Liver (tissue), 9 donors: ENCODE results near the gene METAP2. TPM values are rescaled to one million over a fixed set of nuclear protein-coding genes. Genes with fewer than 3 reads are reported as not detected.

Experiments
- DNase-seq: peaks from one replicate; pipeline ENCODE4 v3.0.0-alpha.2; 2017; ENCODE audit warnings: low spot score
- H3K27ac ChIP-seq, 2 donors: one replicate each; pipeline ENCODE4 v1.7.0; 2013; ENCODE audit warnings: inconsistent platforms in 2 of 2, low read length in 2 of 2, control low read depth in 1 of 2, low read depth in 1 of 2, mild to moderate bottlenecking in 1 of 2
- H3K27me3 ChIP-seq, 4 donors: one replicate each; pipeline versions ENCODE4 v1.6.1 to v1.7.0; 2013; ENCODE audit warnings: low read length in 3 of 4, inconsistent platforms in 1 of 4, mild to moderate bottlenecking in 1 of 4, moderate library complexity in 1 of 4; ENCODE audit not compliant: control insufficient read depth in 4 of 4, insufficient read depth in 4 of 4
- H3K36me3 ChIP-seq, 4 donors: one replicate each; pipeline versions ENCODE4 v1.6.1 to v1.7.0; 2013; ENCODE audit warnings: low read length in 3 of 4, mild to moderate bottlenecking in 3 of 4, low read depth in 1 of 4, moderate library complexity in 1 of 4; ENCODE audit not compliant: control insufficient read depth in 4 of 4, insufficient read depth in 3 of 4
- H3K4me1 ChIP-seq, 4 donors: one replicate each; pipeline versions ENCODE4 v1.6.1 to v1.7.0; 2013; ENCODE audit warnings: low read length in 3 of 4, mild to moderate bottlenecking in 3 of 4, moderate library complexity in 1 of 4; ENCODE audit not compliant: control insufficient read depth in 4 of 4, insufficient read depth in 4 of 4
- H3K4me3 ChIP-seq, 3 donors: one replicate each; pipeline versions ENCODE4 v1.6.1 to v1.7.0; 2013; ENCODE audit warnings: low read length in 3 of 3, control low read depth in 1 of 3, low read depth in 1 of 3, mild to moderate bottlenecking in 1 of 3
- H3K9ac ChIP-seq, 2 donors: one replicate each; pipeline ENCODE4 v1.7.0; 2013; ENCODE audit warnings: low read length in 2 of 2, mild to moderate bottlenecking in 2 of 2, moderate library complexity in 2 of 2, control low read depth in 1 of 2, low read depth in 1 of 2
- H3K9me3 ChIP-seq, 4 donors: one replicate each; pipeline versions ENCODE4 v1.6.1 to v1.7.0; 2013; ENCODE audit warnings: low read length in 3 of 4; ENCODE audit not compliant: control insufficient read depth in 4 of 4
- ATF3 ChIP-seq: IDR thresholded peaks from 2 replicates; pipeline ENCODE4 v1.6.1; 2016; ENCODE audit warnings: antibody characterized with exemption
- CTCF ChIP-seq: fragments of 150-350 bp; IDR thresholded peaks from 2 replicates; pipeline ENCODE4 v1.5.1; 2017; ENCODE audit warnings: improper control_type of control experiment, low read depth, low read length; ENCODE audit not compliant: missing input control
- EGR1 ChIP-seq, 2 donors: IDR thresholded peaks; 2 replicates each; pipeline ENCODE4 v1.6.1; 2016 to 2018; ENCODE audit warnings: antibody characterized with exemption in 2 of 2, low read depth in 2 of 2
- FOXA1 ChIP-seq: IDR thresholded peaks from 2 replicates; pipeline ENCODE4 v1.6.1; 2016; ENCODE audit warnings: antibody characterized with exemption
- FOXA2 ChIP-seq: IDR thresholded peaks from 2 replicates; pipeline ENCODE4 v1.6.1; 2016; ENCODE audit warnings: antibody characterized with exemption
- GABPA ChIP-seq, 2 donors: IDR thresholded peaks in 1 of 2; conservative IDR thresholded peaks in 1 of 2; 2 replicates each; pipeline ENCODE4 v1.6.1; 2016; ENCODE audit warnings: antibody characterized with exemption in 2 of 2, mild to moderate bottlenecking in 1 of 2, moderate library complexity in 1 of 2
- HNF4A ChIP-seq, 2 donors: conservative IDR thresholded peaks; 2 replicates each; pipeline ENCODE4 v1.6.1; 2016; ENCODE audit warnings: antibody characterized with exemption in 2 of 2, mild to moderate bottlenecking in 2 of 2
- JUND ChIP-seq, 2 donors: IDR thresholded peaks; 2 replicates each; pipeline ENCODE4 v1.6.1; 2016; ENCODE audit warnings: antibody characterized with exemption in 2 of 2
- MAX ChIP-seq: IDR thresholded peaks from 2 replicates; pipeline ENCODE4 v1.6.1; 2016; ENCODE audit warnings: antibody characterized with exemption
- RAD21 ChIP-seq, 2 donors: IDR thresholded peaks; 2 replicates each; pipeline ENCODE4 v1.6.1; 2016; ENCODE audit warnings: antibody characterized with exemption in 2 of 2, mild to moderate bottlenecking in 2 of 2
- REST ChIP-seq: IDR thresholded peaks from 2 replicates; pipeline ENCODE4 v1.6.1; 2016; ENCODE audit warnings: antibody characterized with exemption, mild to moderate bottlenecking
- RXRA ChIP-seq, 2 donors: IDR thresholded peaks; 2 replicates each; pipeline ENCODE4 v1.6.1; 2017 to 2018; ENCODE audit warnings: antibody characterized with exemption in 2 of 2, mild to moderate bottlenecking in 1 of 2
- SP1 ChIP-seq: IDR thresholded peaks from 2 replicates; pipeline ENCODE4 v1.6.1; 2018; ENCODE audit warnings: antibody characterized with exemption, mild to moderate bottlenecking
- TAF1 ChIP-seq: conservative IDR thresholded peaks from 2 replicates; pipeline ENCODE4 v1.6.1; 2016; ENCODE audit warnings: antibody characterized with exemption, mild to moderate bottlenecking
- YY1 ChIP-seq: IDR thresholded peaks from 2 replicates; pipeline ENCODE4 v1.6.1; 2016; ENCODE audit warnings: antibody characterized with exemption, mild to moderate bottlenecking
- ZBTB33 ChIP-seq: IDR thresholded peaks from 2 replicates; pipeline ENCODE4 v1.6.1; 2016; ENCODE audit warnings: antibody characterized with exemption
- polyA plus RNA-seq, 2 donors: library from polyadenylated mRNA; stranded (reverse) in 1 of 2; unstranded in 1 of 2; fragments of 200-250 nt in 1 of 2; fragments of >200 nt in 1 of 2; fragmentation: Nextera tagmentation in 1 of 2; extraction: Ambion mirVana in 1 of 2; gene quantifications; one replicate each; pipeline versions ENCODE4 v1.2.1 to v1.2.3, GENCODE V29; 2013 to 2015
- total RNA-seq, 2 donors: library from RNA; depleted of rRNA; stranded (reverse); fragments of >200 nt; gene quantifications; one replicate each; pipeline ENCODE4 v1.2.3, GENCODE V29; 2014
- donor health status: healthy.
- donor health status: healthy.
- donor health status: healthy.
- donor health status: healthy.
- donor health status: healthy.

METAP2 gene
- total and polyA plus RNA-seq, 4 donors: 31.2 to 45.7 (median 35.7) TPM

GRCh38 chr12:95515197-95515596 is 41.2 kb downstream of the METAP2 start (continued):
- TF ChIP-seq REST: no peak
- TF ChIP-seq YY1: no peak
- no peak for TF ChIP-seq FOXA2

GRCh38 chr12:95516757-95517156 is 42.8 kb downstream of the METAP2 start:
- Histone ChIP-seq H3K9me3 (no peaks in the 10 kb centered on the region), H3K27me3 (no peaks in the 10 kb centered on the region), H3K4me3 (no peak overlapping the region), H3K4me1 (peaks cover 0 to 4% (median 0%) of the 10 kb centered on the region in 4 donors), H3K36me3 (peaks cover 4 to 31% (median 30%) of the 10 kb centered on the region in 4 donors), H3K9ac (no peak overlapping the region), H3K27ac (no peak overlapping the region)
- no peak for TF ChIP-seq ATF3
- TF ChIP-seq ZBTB33: no peak
- no peak for TF ChIP-seq YY1
- no peak for TF ChIP-seq JUND (IDR thresholded peaks at IDR 0.05)
- TF ChIP-seq EGR1 (IDR thresholded peaks at IDR 0.05; ENCODE audit: low read depth in 2 of 2): no peak
- TF ChIP-seq SP1: no peak
- no peak for TF ChIP-seq RXRA (IDR thresholded peaks at IDR 0.05)
- no peak for TF ChIP-seq FOXA1
- TF ChIP-seq TAF1: no peak
- no peak for TF ChIP-seq HNF4A (conservative IDR thresholded peaks at IDR 0.05)
- no peak for TF ChIP-seq MAX
- TF ChIP-seq GABPA (IDR thresholded peaks at IDR 0.05 in 1 of 2, conservative IDR thresholded peaks at IDR 0.05 in 1 of 2): no peak
- no peak for TF ChIP-seq CTCF
- no peak for TF ChIP-seq RAD21 (IDR thresholded peaks at IDR 0.05)
- no peak for DNase-seq
